ENCODE results near the gene NRL.

DNA sequence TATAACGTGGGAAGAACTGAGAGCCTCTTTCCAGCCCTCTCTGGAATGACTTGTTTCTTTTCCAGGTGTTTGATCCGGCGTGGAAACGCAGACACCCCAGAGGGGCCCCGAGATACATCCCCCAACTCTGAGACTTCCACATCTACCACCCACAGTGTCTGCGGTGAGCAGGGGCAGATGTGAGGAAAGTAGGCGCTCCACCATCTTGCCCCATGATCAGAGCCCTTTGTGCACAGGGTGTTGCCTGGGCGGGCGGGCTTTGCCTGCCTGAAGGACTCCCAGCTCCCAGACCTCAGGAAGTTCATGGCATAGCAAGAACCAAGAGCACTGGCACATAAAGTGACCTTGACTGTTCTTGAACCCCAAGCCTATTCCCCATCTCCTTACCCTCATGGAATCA, 60.1 kb downstream of the NRL start:
- TF ChIP-seq, protein P1, sequence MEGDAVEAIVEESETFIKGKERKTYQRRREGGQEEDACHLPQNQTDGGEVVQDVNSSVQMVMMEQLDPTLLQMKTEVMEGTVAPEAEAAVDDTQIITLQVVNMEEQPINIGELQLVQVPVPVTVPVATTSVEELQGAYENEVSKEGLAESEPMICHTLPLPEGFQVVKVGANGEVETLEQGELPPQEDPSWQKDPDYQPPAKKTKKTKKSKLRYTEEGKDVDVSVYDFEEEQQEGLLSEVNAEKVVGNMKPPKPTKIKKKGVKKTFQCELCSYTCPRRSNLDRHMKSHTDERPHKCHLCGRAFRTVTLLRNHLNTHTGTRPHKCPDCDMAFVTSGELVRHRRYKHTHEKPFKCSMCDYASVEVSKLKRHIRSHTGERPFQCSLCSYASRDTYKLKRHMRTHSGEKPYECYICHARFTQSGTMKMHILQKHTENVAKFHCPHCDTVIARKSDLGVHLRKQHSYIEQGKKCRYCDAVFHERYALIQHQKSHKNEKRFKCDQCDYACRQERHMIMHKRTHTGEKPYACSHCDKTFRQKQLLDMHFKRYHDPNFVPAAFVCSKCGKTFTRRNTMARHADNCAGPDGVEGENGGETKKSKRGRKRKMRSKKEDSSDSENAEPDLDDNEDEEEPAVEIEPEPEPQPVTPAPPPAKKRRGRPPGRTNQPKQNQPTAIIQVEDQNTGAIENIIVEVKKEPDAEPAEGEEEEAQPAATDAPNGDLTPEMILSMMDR (IDR thresholded peaks at IDR 0.05), result no peak
- no peak for TF ChIP-seq POLR2A (IDR thresholded peaks at IDR 0.05)

Measured in heart left ventricle (tissue), 13 donors.